ENCODE data around the gene SLC37A3. TPM values are rescaled to one million over a fixed set of nuclear protein-coding genes. Genes with fewer than 3 reads are reported as not detected.
"Not testable (repeated sequence)": the region's sequence is repeated elsewhere in the genome, so short reads cannot be mapped to it uniquely, and the experiment has no call there.

Gene SLC37A3
- total and polyA plus RNA-seq, 7 donors, result 5.3 to 9.1 (median 7.5) TPM

DNA sequence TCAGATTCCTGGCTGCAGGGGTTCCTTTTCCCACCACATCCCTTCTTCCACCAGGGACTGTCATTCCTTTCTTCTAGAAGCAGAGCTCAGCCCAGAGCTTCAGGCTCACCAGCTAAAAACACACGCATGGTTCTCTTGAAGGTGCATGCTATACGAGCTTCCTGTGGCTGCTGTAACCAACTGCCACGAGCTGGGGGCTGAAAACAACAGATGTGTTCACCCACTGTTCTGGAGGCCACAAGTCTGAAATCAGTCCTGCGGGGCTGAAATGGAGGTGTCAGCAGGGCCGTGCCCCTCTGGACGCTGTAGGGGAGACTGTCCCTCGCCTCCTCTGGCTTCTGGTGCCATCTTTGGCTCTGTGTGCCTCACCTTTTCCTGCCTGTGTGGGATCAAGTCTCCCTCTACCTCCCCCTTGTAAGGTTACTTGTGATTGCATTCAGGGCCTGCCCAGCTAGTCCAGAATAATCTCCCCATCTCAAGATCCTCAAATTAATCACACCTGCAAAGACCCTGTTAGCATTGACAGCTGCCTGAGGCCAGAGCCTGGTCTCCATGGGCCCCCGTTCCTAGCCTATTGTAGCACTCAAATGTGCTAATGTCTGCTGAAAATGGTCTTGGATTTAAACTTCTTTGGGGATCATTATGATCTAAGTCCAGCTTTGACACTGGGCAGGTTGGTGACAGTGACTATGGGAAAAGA is 19.3 kb upstream of the SLC37A3 start:
- Histone ChIP-seq H3K36me3 (ENCODE audit: insufficient read depth in 1 of 2, low read depth in 1 of 2) (no peaks in the 10 kb centered on the region), H3K27ac (no peak overlapping the region), H3K4me3 (no peak overlapping the region), H3K4me1 (no peaks in the 10 kb centered on the region), H3K9me3 (no peaks in the 10 kb centered on the region), H3K27me3 (ENCODE audit: insufficient read depth in 3 of 3, low read length in 2 of 3) (no peaks in the 10 kb centered on the region)
- DNase-seq (no peak), ATAC-seq (no peak)
- intact Hi-C loops (cut with DNase I), result no loop called here
- 58 to 68% (median 63%) methylated on average over 8 of the region's 8 CpGs for WGBS, 3 donors
- TF ChIP-seq, protein P1, sequence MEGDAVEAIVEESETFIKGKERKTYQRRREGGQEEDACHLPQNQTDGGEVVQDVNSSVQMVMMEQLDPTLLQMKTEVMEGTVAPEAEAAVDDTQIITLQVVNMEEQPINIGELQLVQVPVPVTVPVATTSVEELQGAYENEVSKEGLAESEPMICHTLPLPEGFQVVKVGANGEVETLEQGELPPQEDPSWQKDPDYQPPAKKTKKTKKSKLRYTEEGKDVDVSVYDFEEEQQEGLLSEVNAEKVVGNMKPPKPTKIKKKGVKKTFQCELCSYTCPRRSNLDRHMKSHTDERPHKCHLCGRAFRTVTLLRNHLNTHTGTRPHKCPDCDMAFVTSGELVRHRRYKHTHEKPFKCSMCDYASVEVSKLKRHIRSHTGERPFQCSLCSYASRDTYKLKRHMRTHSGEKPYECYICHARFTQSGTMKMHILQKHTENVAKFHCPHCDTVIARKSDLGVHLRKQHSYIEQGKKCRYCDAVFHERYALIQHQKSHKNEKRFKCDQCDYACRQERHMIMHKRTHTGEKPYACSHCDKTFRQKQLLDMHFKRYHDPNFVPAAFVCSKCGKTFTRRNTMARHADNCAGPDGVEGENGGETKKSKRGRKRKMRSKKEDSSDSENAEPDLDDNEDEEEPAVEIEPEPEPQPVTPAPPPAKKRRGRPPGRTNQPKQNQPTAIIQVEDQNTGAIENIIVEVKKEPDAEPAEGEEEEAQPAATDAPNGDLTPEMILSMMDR (IDR thresholded peaks at IDR 0.05), result no peak

- H3K36me3 ChIP-seq (ENCODE audit: insufficient read depth in 1 of 2, low read depth in 1 of 2), result no peaks in the 10 kb centered on the region
- H3K4me1 ChIP-seq, result no peaks in the 10 kb centered on the region
- TF ChIP-seq, protein P1 (IDR thresholded peaks at IDR 0.05), result no peak
- H3K27me3 ChIP-seq (ENCODE audit: insufficient read depth in 3 of 3, low read length in 2 of 3), result no peaks in the 10 kb centered on the region
- no peak overlapping the region for H3K27ac ChIP-seq
- H3K9me3 ChIP-seq, result no peaks in the 10 kb centered on the region
- intact Hi-C loops (cut with DNase I), result no loop called here
- no peak for DNase-seq
- WGBS, 3 donors, result 66 to 78% (median 76%) methylated on average over 8 of the region's 8 CpGs
- ATAC-seq, result no peak
- H3K4me3 ChIP-seq, result no peak overlapping the region
Measured at GRCh38 chr7:140416560-140416959, 18.2 kb upstream of the SLC37A3 start.

DNA sequence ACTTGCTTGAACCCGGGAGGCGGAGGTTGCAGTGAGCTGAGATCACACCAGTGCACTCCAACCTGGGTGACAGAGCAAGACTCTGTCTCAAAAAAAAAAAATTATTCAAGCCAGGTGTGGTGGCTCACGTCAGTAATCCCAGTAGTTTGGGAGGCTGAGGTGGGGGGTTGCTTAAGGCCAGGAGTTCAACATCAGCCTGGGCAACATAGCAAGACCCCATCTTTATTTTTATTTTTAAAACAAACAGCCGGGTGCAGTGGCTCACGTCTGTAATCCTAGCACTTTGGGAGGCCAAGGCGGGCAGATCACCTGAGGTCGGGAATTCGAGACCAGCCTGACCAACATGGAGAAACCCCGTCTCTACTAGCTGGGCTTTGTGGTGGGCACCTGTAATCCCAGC is 17.5 kb upstream of the SLC37A3 start:
- H3K36me3 ChIP-seq (ENCODE audit: insufficient read depth in 1 of 2, low read depth in 1 of 2); ATAC-seq; H3K27ac ChIP-seq; intact Hi-C loops (cut with DNase I); H3K4me1 ChIP-seq; H3K4me3 ChIP-seq; DNase-seq; H3K27me3 ChIP-seq (ENCODE audit: insufficient read depth in 3 of 3, low read length in 2 of 3); H3K9me3 ChIP-seq: not testable (repeated sequence)
- 76 to 89% (median 84%) methylated on average over 9 of the region's 9 CpGs for WGBS, 3 donors

DNA sequence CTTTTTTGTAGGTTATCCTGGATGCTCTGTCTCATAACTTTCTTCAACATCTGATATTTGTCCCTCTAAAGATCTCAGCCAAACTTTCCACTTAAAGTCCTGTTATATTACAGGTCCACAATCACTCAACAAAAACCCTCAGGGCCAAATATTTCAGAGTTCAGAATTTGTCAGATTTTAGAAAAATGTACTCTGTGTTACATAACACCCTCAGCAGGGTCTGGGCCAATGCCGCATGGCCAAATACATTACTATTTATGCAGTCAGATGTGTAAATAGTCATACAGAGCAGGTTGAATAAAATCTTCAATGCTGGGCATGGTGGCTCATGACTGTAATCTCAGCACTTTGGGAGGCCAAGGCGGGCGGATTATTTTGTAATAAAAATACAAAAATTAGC is 17.0 kb upstream of the SLC37A3 start:
- Histone ChIP-seq H3K36me3 (ENCODE audit: insufficient read depth in 1 of 2, low read depth in 1 of 2) (no peaks in the 10 kb centered on the region), H3K27ac (no peak overlapping the region), H3K9me3 (no peaks in the 10 kb centered on the region), H3K4me1 (no peaks in the 10 kb centered on the region), H3K4me3 (no peak overlapping the region), H3K27me3 (ENCODE audit: insufficient read depth in 3 of 3, low read length in 2 of 3) (no peaks in the 10 kb centered on the region)
- intact Hi-C loops (cut with DNase I), result no loop called here
- TF ChIP-seq, protein P1 (IDR thresholded peaks at IDR 0.05), result no peak
- DNase-seq (no peak), ATAC-seq (no peak)
- WGBS, 3 donors, result 83 to 92% (median 85%) methylated on average over 3 of the region's 3 CpGs

GRCh38 chr7:140404565-140405065 is 6.3 kb upstream of the SLC37A3 start:
- intact Hi-C loops (cut with DNase I), result loop anchor here in 1 of 2 donors (10.0 kb wide), 1 partner anchor 250 kb away; no protein-coding TSS in a partner anchor
- ATAC-seq (no peak), DNase-seq (no peak)
- Histone ChIP-seq H3K9me3 (no peaks in the 10 kb centered on the region), H3K36me3 (ENCODE audit: insufficient read depth in 1 of 2, low read depth in 1 of 2) (no peaks in the 10 kb centered on the region), H3K4me1 (no peaks in the 10 kb centered on the region), H3K27me3 (ENCODE audit: insufficient read depth in 3 of 3, low read length in 2 of 3) (peaks cover 0 to 19% (median 4%) of the 10 kb centered on the region in 3 donors), H3K27ac (no peak overlapping the region), H3K4me3 (no peak overlapping the region)
- 20 to 31% (median 23%) methylated on average over 3 of the region's 3 CpGs for WGBS, 3 donors
- TF ChIP-seq, protein P1 (IDR thresholded peaks at IDR 0.05), result no peak
